HG03354 (cell line): ENCODE data around the gene ZNF883.

Source experiments
- ATAC-seq: cut with Tn5 transposase; IDR thresholded peaks from one replicate; pipeline ENCODE4 v1.9.1; 2021; ENCODE audit warnings: mild to moderate bottlenecking; ENCODE audit not compliant: unreplicated experiment, poor library complexity, severe bottlenecking

Gene ZNF883

GRCh38 chr9:112925058-112925641 is 86.8 kb downstream of the ZNF883 start:
- ATAC-seq = no peak

GRCh38 chr9:112921549-112921948 is 90.4 kb downstream of the ZNF883 start:
- ATAC-seq = no peak

- no peak for ATAC-seq
Observed at GRCh38 chr9:112917987-112918362, 94.0 kb downstream of the ZNF883 start.

GRCh38 chr9:112917047-112917986 is 94.7 kb downstream of the ZNF883 start:
- no peak for ATAC-seq

GRCh38 chr9:112914524-112914923 is 97.5 kb downstream of the ZNF883 start:
- no peak for ATAC-seq

GRCh38 chr9:112913326-112913725 is 98.7 kb downstream of the ZNF883 start:
- no peak for ATAC-seq

- ATAC-seq = no peak
Observed at GRCh38 chr9:112912636-112913035, 99.4 kb downstream of the ZNF883 start.

- ATAC-seq = no peak
Observed at GRCh38 chr9:112911736-112912135, 100.3 kb downstream of the ZNF883 start.
